PFSK-1 (cell line): ENCODE data around the gene CSRNP2.

Experiments used
- POLR2AphosphoS5 ChIP-seq: IDR thresholded peaks from 2 replicates; pipeline ENCODE4 v1.6.1; 2012; ENCODE audit warnings: low read depth, mild to moderate bottlenecking, control low read depth, low read length, moderate library complexity
- REST ChIP-seq, 2 experiments: IDR thresholded peaks; 2 replicates each; pipeline versions ENCODE4 v1.6.1 to v1.8.0; 2011 to 2012; ENCODE audit warnings: low read depth in 2 of 2, low read length in 2 of 2, control low read depth in 1 of 2, inconsistent platforms in 1 of 2, mild to moderate bottlenecking in 1 of 2, moderate library complexity in 1 of 2; ENCODE audit not compliant: insufficient read depth in 1 of 2
- SIN3A ChIP-seq: IDR thresholded peaks from 2 replicates; pipeline ENCODE4 v1.6.1; 2012; ENCODE audit warnings: mild to moderate bottlenecking, low read length, moderate library complexity, borderline replicate concordance; ENCODE audit not compliant: insufficient read depth
- TAF1 ChIP-seq: IDR thresholded peaks from 2 replicates; pipeline ENCODE4 v1.6.1; 2012; ENCODE audit warnings: low read length, control low read depth, borderline replicate concordance; ENCODE audit not compliant: insufficient read depth

- TF ChIP-seq POLR2AphosphoS5 (no peak), REST (IDR thresholded peaks at IDR 0.05; ENCODE audit: insufficient read depth in 1 of 2, low read depth in 2 of 2, low read length in 2 of 2) (no peak), SIN3A (no peak), TAF1 (no peak)
These were observed 15.2 kb upstream of the CSRNP2 start for GRCh38 chr12:51098611-51099010.
